PFSK-1 (cell line): ENCODE measurements around the gene HELT.

Experiments used
- FOXP2 ChIP-seq: optimal IDR thresholded peaks from 2 replicates; pipeline ENCODE3; 2011; ENCODE audit warnings: borderline replicate concordance, control low read depth, inconsistent platforms; ENCODE audit not compliant: insufficient read depth; ENCODE audit errors: extremely low read length, extremely low read depth
- POLR2AphosphoS5 ChIP-seq: IDR thresholded peaks from 2 replicates; pipeline ENCODE4 v1.6.1; 2012; ENCODE audit warnings: low read depth, mild to moderate bottlenecking, control low read depth, low read length, moderate library complexity
- SIN3A ChIP-seq: IDR thresholded peaks from 2 replicates; pipeline ENCODE4 v1.6.1; 2012; ENCODE audit warnings: mild to moderate bottlenecking, low read length, moderate library complexity, borderline replicate concordance; ENCODE audit not compliant: insufficient read depth
- TAF1 ChIP-seq: IDR thresholded peaks from 2 replicates; pipeline ENCODE4 v1.6.1; 2012; ENCODE audit warnings: low read length, control low read depth, borderline replicate concordance; ENCODE audit not compliant: insufficient read depth
- TF ChIP-seq, protein P1 (sequence below), 2 experiments: IDR thresholded peaks; 2 replicates each; pipeline versions ENCODE4 v1.6.1 to v1.8.0; 2011 to 2012; ENCODE audit warnings: low read depth in 2 of 2, low read length in 2 of 2, control low read depth in 1 of 2, inconsistent platforms in 1 of 2, mild to moderate bottlenecking in 1 of 2, moderate library complexity in 1 of 2; ENCODE audit not compliant: insufficient read depth in 1 of 2

Gene HELT

DNA sequence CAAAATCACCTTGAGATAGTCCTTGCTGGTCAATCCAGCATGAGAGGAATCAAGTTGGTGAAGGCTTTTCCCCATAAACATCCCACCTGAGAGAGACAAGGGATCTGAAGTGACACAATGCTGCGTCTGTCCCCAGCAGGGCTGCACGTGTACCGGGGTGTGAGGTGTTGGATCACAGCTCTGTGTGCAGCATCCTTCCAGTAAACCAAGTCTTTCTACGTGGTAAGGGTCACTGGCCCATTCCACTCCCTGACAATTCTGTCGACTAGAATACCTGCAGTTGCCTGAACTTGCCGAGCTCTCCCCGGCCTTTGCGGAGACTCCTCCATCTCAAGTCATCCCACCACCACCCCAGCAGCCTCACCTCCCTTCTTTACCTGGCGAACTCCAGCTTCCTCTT lies 14.8 kb downstream of the HELT start:
- TF ChIP-seq TAF1: no peak
- no peak for TF ChIP-seq SIN3A
- TF ChIP-seq FOXP2: no peak
- TF ChIP-seq, protein P1, sequence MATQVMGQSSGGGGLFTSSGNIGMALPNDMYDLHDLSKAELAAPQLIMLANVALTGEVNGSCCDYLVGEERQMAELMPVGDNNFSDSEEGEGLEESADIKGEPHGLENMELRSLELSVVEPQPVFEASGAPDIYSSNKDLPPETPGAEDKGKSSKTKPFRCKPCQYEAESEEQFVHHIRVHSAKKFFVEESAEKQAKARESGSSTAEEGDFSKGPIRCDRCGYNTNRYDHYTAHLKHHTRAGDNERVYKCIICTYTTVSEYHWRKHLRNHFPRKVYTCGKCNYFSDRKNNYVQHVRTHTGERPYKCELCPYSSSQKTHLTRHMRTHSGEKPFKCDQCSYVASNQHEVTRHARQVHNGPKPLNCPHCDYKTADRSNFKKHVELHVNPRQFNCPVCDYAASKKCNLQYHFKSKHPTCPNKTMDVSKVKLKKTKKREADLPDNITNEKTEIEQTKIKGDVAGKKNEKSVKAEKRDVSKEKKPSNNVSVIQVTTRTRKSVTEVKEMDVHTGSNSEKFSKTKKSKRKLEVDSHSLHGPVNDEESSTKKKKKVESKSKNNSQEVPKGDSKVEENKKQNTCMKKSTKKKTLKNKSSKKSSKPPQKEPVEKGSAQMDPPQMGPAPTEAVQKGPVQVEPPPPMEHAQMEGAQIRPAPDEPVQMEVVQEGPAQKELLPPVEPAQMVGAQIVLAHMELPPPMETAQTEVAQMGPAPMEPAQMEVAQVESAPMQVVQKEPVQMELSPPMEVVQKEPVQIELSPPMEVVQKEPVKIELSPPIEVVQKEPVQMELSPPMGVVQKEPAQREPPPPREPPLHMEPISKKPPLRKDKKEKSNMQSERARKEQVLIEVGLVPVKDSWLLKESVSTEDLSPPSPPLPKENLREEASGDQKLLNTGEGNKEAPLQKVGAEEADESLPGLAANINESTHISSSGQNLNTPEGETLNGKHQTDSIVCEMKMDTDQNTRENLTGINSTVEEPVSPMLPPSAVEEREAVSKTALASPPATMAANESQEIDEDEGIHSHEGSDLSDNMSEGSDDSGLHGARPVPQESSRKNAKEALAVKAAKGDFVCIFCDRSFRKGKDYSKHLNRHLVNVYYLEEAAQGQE (IDR thresholded peaks at IDR 0.05; ENCODE audit: insufficient read depth in 1 of 2, low read depth in 2 of 2, low read length in 2 of 2): no peak
- no peak for TF ChIP-seq POLR2AphosphoS5

GRCh38 chr4:185033950-185034349 lies 15.7 kb downstream of the HELT start:
- TF ChIP-seq SIN3A (no peak), TAF1 (no peak), FOXP2 (no peak)

- no peak for TF ChIP-seq FOXP2
- no peak for TF ChIP-seq POLR2AphosphoS5
- TF ChIP-seq TAF1: no peak
- TF ChIP-seq, protein P1 (IDR thresholded peaks at IDR 0.05; ENCODE audit: insufficient read depth in 1 of 2, low read depth in 2 of 2, low read length in 2 of 2): no peak
These were observed 17.0 kb downstream of the HELT start for GRCh38 chr4:185035284-185035683.

DNA sequence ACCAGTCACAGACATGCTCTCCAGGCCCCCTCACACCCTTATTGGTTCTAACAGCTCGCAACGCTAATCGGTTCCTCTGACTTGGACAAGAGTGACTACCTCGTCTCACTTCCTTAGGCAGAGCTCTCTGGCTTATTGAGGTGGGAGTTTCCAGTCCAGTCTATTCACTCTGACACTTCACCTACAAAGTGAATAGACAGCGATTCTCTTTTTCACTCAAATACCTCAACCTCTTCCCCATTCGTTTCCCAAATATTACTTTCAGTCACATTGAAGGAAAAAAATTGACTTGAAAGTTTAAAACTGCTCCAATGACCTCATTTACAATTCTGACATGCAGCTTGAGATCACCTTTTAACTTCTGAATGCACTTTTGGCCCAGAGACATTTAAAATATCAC lies 17.7 kb downstream of the HELT start:
- TF ChIP-seq SIN3A: no peak
- TF ChIP-seq, protein P1 (IDR thresholded peaks at IDR 0.05; ENCODE audit: insufficient read depth in 1 of 2, low read depth in 2 of 2, low read length in 2 of 2): no peak
- TF ChIP-seq POLR2AphosphoS5: no peak
- TF ChIP-seq TAF1: no peak
- TF ChIP-seq FOXP2: no peak

DNA sequence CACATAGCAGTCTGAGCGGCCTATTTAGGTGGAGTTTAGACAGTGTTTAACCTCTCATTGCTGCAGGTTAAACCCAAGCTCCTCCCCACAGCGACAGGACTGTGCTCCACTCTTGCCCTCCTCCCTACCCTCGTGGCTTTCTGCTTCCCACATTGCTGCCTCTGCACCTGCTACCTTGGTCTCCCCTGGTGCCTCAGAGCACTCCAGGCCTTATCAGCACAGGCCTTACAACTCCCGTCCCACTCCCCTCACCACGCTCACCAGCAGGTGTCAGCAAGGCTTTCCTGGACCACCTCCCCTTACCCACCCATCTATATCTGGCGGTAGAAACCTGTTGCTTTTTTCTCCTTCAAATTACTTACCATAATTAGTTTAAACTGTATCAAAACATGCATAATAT lies 18.6 kb downstream of the HELT start:
- no peak for TF ChIP-seq FOXP2
- TF ChIP-seq, protein P1 (IDR thresholded peaks at IDR 0.05; ENCODE audit: insufficient read depth in 1 of 2, low read depth in 2 of 2, low read length in 2 of 2): no peak
- no peak for TF ChIP-seq TAF1
- TF ChIP-seq POLR2AphosphoS5: no peak
- TF ChIP-seq SIN3A: no peak
